Measurements from ENCODE around the gene SEMA3G.

Gene SEMA3G

GRCh38 chr3:52431459-52432223, 13.3 kb downstream of the SEMA3G start:
- DNase-seq: no peak
- Mint-ChIP-seq H3K36me3 (ENCODE audit: low read depth) (no peaks in the 10 kb centered on the region), H3K9me3 (no peaks in the 10 kb centered on the region), H3K27ac (peak overlapping the region; percentile 89), H3K4me3 (peak overlapping the region; percentile 30), H3K27me3 (ENCODE audit: low read depth, poor library complexity) (peaks cover 22% of the 10 kb centered on the region), H3K4me1 (peaks cover 67% of the 10 kb centered on the region)
- TF ChIP-seq CTCF (IDR thresholded peaks at IDR 0.05): no peak

DNA sequence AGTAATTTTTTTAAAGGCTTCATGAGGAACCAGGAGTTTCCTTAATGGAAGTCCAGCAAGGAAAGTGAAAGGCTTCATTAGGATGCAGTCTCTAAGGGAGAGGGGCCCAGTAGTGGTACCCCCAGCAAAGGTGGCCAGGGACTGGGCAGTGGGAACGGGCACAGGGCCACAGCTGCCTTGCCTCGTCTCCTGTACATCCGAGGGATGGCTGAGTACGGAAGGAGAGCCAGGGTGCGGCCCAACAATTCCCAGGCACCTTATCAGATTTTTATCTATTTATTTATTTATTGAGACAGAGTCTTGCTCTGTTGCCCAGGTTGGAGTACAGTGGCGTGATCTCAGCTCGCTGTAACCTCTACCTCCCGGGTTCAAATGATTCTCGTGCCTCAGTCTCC, 14.5 kb downstream of the SEMA3G start:
- peaks cover 22% of the 10 kb centered on the region for H3K27me3 Mint-ChIP-seq (ENCODE audit: low read depth, poor library complexity)
- peaks cover 57% of the 10 kb centered on the region for H3K4me1 Mint-ChIP-seq
- no peaks in the 10 kb centered on the region for H3K9me3 Mint-ChIP-seq
- no peaks in the 10 kb centered on the region for H3K36me3 Mint-ChIP-seq (ENCODE audit: low read depth)
- H3K27ac Mint-ChIP-seq: no peak overlapping the region
- H3K4me3 Mint-ChIP-seq: no peak overlapping the region
- DNase-seq: no peak
- TF ChIP-seq CTCF (IDR thresholded peaks at IDR 0.05): no peak

GRCh38 chr3:52429779-52430415, 15.0 kb downstream of the SEMA3G start:
- peaks cover 54% of the 10 kb centered on the region for H3K4me1 Mint-ChIP-seq
- H3K27me3 Mint-ChIP-seq (ENCODE audit: low read depth, poor library complexity): peaks cover 22% of the 10 kb centered on the region
- DNase-seq: no peak
- H3K36me3 Mint-ChIP-seq (ENCODE audit: low read depth): no peaks in the 10 kb centered on the region
- no peak overlapping the region for H3K4me3 Mint-ChIP-seq
- no peak for TF ChIP-seq CTCF (IDR thresholded peaks at IDR 0.05)
- H3K27ac Mint-ChIP-seq: no peak overlapping the region
- no peaks in the 10 kb centered on the region for H3K9me3 Mint-ChIP-seq

DNA sequence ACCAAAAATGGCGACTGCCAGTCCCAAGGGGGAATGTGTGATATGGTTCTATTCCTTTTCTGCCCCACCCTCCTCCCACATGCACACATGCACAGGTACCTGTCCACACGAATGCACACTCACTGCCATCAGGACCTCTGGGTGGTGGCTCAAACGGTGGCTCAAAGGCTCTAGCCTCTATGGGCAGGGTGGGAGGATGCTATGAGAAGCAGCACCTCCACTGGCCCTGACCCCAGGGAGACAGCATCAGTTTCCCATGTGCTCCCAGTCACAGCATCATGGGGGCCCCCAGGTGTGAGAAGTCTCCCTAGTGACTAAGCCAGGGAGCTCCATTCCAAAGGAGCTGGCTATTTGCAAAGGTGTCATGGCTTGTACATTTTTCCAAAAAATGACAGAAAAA, 15.9 kb downstream of the SEMA3G start:
- TF ChIP-seq CTCF (IDR thresholded peaks at IDR 0.05): no peak
- H3K4me1 Mint-ChIP-seq: peaks cover 45% of the 10 kb centered on the region
- H3K27me3 Mint-ChIP-seq (ENCODE audit: low read depth, poor library complexity): peaks cover 19% of the 10 kb centered on the region
- no peak for DNase-seq
- no peak overlapping the region for H3K27ac Mint-ChIP-seq
- no peaks in the 10 kb centered on the region for H3K9me3 Mint-ChIP-seq
- H3K36me3 Mint-ChIP-seq (ENCODE audit: low read depth): no peaks in the 10 kb centered on the region
- no peak overlapping the region for H3K4me3 Mint-ChIP-seq

GRCh38 chr3:52428151-52429005, 16.5 kb downstream of the SEMA3G start:
- H3K4me1 Mint-ChIP-seq: peaks cover 39% of the 10 kb centered on the region
- H3K27me3 Mint-ChIP-seq (ENCODE audit: low read depth, poor library complexity): peaks cover 22% of the 10 kb centered on the region
- H3K27ac Mint-ChIP-seq: no peak overlapping the region
- no peaks in the 10 kb centered on the region for H3K9me3 Mint-ChIP-seq
- H3K4me3 Mint-ChIP-seq: no peak overlapping the region
- peak; percentile 48 for DNase-seq
- peak; percentile 70 for TF ChIP-seq CTCF (IDR thresholded peaks at IDR 0.05)
- H3K36me3 Mint-ChIP-seq (ENCODE audit: low read depth): no peaks in the 10 kb centered on the region
